HL-60/S4 treated with retinoic acid at 250 ng/mL for 4 days and 3 days (cell line): Measurements from ENCODE around the gene GOLGA8F.
"Not testable (repeated sequence)": the region's sequence is repeated elsewhere in the genome, so short reads cannot be mapped to it uniquely, and the experiment has no call there.

ENCODE experiments used
- in situ Hi-C: fragments of 300-500 bp; cut with MboI; formaldehyde crosslinking; loops from 2 replicates; pipeline ENCODE4 v1.7.0; 2022; ENCODE audit warnings: low sequenced_read_pairs

GOLGA8F gene, protein sequence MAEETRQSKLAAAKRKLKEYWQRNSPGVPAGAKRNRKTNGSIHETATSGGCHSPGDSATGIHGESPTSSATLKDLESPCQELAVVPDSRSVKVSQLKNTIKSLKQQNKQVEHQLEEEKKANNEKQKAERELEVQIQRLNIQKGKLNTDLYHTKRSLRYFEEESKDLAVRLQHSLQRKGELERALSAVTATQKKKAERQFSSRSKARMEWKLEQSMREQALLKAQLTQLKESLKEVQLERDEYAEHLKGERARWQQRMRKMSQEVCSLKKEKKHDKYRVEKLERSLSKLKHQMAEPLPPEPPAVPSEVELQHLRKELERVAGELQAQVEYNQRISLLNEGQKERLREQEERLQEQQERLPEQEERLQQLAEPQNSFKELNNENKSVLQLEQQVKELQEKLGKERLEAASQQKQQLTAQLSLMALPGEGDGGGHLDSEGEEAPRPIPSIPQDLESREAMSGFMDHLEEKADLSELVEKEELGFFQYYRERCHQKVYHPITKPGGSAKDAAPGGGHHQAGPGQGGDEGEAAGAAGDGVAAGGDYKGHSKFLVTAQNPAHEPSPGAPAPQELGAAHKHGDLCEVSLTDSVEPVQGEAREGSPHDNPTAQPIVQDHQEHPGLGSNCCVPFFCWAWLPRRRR

DNA sequence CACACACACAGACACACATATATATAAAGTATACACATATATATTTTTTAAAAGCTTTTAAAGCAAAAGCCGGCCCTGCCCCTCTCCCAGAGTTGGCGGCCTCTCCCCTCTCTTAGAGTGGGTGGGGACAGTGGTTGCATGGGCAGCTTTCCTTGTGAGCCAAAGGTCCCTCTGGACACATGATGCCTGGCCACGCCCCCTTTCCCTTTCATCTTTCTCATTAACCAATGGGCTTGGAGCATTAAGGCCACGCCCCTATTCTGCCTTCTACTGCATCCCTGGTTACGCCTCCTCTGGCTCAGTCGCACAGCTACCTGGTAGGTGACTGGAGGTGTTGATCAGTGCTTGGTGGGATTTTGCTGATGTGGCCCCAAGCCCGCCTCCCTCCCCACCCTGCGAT is at the start of gene GOLGA8F:
Gene GOLGA8F, plus strand, starts transcription at position 301 of the 400 bp plus-strand sequence. Its CDS starts 98 bp downstream, at position 399.
- in situ Hi-C loops: not testable (repeated sequence)

- in situ Hi-C loops: not testable (repeated sequence)
Observed at GRCh38 chr15:28357984-28358383, 20.5 kb upstream of the GOLGA8F start, which contains the start of gene GOLGA6L24. Gene GOLGA6L24, minus strand, starts transcription at chr15:28358084. Its CDS starts 61 bp downstream, at chr15:28358023.

DNA sequence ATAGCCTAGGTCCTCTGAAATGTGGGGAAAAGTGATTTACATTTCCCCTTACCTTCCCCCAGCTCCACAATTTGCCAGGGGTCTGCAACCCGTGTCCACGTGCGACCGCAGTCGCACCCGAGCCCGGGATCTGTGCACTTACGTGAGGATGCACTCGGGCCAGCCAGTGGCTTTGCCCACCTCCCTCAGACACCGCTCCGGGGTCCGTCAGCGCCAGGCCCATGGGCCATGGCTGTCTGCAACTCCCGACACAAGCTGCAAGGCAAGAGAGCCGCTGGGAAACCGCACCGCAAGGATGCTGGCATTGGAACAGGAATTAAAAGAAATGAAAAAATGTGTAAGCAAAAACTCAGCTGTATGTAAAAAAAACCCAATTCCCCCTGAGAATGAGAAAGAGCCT is 13.0 kb upstream of the GOLGA8F start:
- in situ Hi-C loops: not testable (repeated sequence)

GRCh38 chr15:28380053-28380452 is 1.6 kb downstream of the GOLGA8F start:
- in situ Hi-C loops: not testable (repeated sequence)

DNA sequence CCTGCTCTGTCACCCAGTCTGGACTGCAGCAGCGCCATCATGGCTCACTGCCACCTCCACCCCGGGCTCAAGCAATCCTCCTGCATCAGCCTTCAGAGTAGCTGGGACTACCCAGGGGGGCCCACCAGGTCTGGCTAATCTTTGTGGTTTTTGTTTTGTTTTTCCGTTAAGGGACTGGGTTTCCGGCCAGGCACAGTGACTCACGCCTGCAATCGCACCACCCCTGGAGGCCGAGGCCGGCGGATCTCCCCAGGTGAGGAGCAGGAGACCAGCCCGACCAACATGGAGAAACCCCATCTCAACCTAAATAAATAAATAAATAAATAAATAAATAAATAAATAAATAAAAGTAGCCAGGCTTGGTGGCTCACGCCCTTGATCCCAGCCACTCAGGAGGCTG is 17.6 kb downstream of the GOLGA8F start:
- in situ Hi-C loops: not testable (repeated sequence)

DNA sequence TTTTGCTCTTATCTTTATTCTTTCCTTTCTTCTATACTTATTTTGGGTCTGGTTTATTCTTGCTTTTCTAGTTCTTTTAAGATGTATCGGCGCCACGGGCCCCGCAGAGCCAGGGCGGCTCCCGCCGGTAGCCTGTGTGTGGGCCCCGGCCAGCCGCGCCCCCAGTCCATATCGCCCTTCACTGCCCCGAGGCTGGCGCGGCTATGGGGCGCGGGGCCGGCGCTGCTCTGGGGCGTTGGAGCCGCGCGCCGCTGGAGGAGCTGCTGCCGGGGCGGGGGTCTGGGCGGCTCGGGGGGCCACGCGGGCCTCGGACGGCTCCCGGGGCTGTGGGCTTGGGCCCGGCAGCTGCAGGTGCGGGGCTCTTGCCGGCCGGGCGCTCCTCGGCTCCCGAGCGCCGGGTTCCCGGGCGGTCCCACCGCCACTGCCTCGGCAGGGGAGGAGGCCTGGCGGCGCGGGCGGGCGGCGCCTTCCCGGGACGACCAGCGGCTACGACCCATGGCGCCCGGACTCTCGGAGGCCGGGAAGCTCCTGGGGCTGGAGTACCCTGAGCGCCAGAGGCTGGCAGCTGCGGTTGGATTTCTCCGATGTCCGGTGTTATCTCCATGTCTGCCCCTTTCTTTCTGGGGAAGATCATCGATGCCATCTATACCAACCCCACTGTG is 24.4 kb downstream of the GOLGA8F start:
- in situ Hi-C loops: not testable (repeated sequence)

DNA sequence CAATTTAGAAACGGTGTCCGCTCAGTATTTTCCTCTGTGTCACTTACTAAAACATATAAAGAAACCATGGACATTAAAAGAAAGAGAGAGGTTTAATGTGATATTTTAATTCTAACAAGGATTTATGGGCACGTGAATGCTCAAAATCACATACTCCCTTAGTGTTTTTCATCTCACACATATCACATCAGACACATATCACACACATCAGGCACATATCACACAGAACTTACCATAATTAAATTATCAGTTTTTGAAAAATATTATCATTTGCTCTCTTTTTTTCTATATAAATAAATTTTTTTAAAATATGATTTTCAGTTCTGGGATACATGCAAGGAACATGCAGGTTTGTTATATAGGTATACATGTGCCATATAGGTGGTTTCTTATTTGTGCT is 42.0 kb downstream of the GOLGA8F start:
- in situ Hi-C loops: not testable (repeated sequence)

DNA sequence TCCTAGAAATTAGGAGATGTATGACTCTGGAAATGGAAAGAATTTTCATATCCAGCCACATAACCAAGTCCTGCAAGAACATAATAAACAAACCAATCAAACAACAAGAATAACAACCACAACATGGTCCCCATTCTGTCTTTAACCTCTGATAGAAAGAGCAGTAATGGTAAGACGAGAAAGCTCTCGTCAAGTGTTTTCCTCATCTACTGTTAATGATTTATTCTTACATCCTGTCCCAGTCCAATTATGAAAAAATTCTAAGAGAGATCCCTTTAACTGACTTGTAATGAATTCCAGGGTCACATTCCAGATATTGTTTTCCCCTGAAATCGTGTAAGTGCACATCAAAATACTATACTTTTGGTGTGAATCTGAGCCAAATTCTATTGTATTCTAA is 57.1 kb downstream of the GOLGA8F start:
- in situ Hi-C loops: not testable (repeated sequence)
